Uterus (tissue), 2 donors: ENCODE results near the gene SAMD4A.

Experiments
- CTCF ChIP-seq, 4 experiments: fragments of 200-600 bp in 2 of 4; fragments of 450-650 bp in 2 of 4; sonication (generic) in 2 of 4; IDR thresholded peaks; one replicate each; pipeline ENCODE4 v1.5.1; 2016 to 2019; ENCODE audit warnings: antibody characterized with exemption in 4 of 4, mild to moderate bottlenecking in 2 of 4, moderate library complexity in 1 of 4
- POLR2A ChIP-seq, 2 donors: fragments of 450-650 bp; IDR thresholded peaks; one replicate each; pipeline ENCODE4 v1.6.1; 2016; ENCODE audit warnings: antibody characterized with exemption in 2 of 2, mild to moderate bottlenecking in 1 of 2, moderate library complexity in 1 of 2

GRCh38 chr14:54614296-54614695 lies 47.4 kb downstream of the SAMD4A start:
- no peak for TF ChIP-seq CTCF (IDR thresholded peaks at IDR 0.05)
- TF ChIP-seq POLR2A (IDR thresholded peaks at IDR 0.05) = no peak
